ENCODE data around the gene PPDPF. TPM values are rescaled to one million over a fixed set of nuclear protein-coding genes. Genes with fewer than 3 reads are reported as not detected.

PPDPF gene
- total and polyA plus RNA-seq, 2 of the 8 experiments (the other 6 are each of a cell fraction or from before 2014, with no cell fraction given): 30.5 to 138 TPM

GRCh38 chr20:63491635-63492230, 28.8 kb upstream of the PPDPF start:
- no peaks in the 10 kb centered on the region for H3K79me1 ChIP-seq (ENCODE audit: low read depth, low read length)
- no peak overlapping the region for H3K4ac ChIP-seq (replicated peaks; ENCODE audit: insufficient read length, low read depth, low read length)
- no peak overlapping the region for H4K91ac ChIP-seq (replicated peaks; ENCODE audit: insufficient read length, low read length)
- peak overlapping the region; percentile 46 for H3K56ac ChIP-seq (replicated peaks; ENCODE audit: insufficient read length, low read depth, low read length)
- CTCF ChIA-PET (ENCODE audit: partially characterized antibody): no interaction called here
- peaks cover 16% of the 10 kb centered on the region; the same call in 1 of the 2 replicates for H3K23me2 ChIP-seq (ENCODE audit: low read depth, low read length)
- DNase-seq (ENCODE audit: low read depth in 1 of 2, low spot score in 2 of 2): no peak
- no peak for FAIRE-seq
- H2BK5ac ChIP-seq (ENCODE audit: low read depth, low read length): no peak overlapping the region
- POLR2A ChIA-PET (ENCODE audit: partially characterized antibody): no interaction called here
- H3K27me3 ChIP-seq (replicated peaks in 1 of 4; ENCODE audit: control insufficient read depth in 3 of 4, extremely low read depth in 1 of 4, insufficient read depth in 3 of 4, low read length in 3 of 4): peaks cover 0 to 28% (median 21%) of the 10 kb centered on the region in 4 experiments; a peak in 6 of 7 replicates
- 58 to 100% methylated on average over 1 to 4 of the region's 4 CpGs for WGBS, 2 experiments (ENCODE audit: extremely low coverage in 1 of 2, insufficient coverage in 1 of 2, insufficient read length in 1 of 2, insufficient replicate concordance in 2 of 2, low coverage in 1 of 2, low lambda C conversion rate in 2 of 2, missing lambda C conversion rate in 1 of 2)
- H2BK12ac ChIP-seq (ENCODE audit: low read depth, low read length): no peak overlapping the region
- no peak overlapping the region for H2AFZ ChIP-seq (ENCODE audit: low read length)
- no peak overlapping the region for H2BK20ac ChIP-seq (ENCODE audit: low read length)
- no peak overlapping the region for H3K27ac ChIP-seq (ENCODE audit: low read depth, low read length)
- H3K18ac ChIP-seq (ENCODE audit: extremely low read depth, low read length): no peak overlapping the region
- H4K8ac ChIP-seq (ENCODE audit: extremely low read depth, insufficient read depth, low read length): no peak overlapping the region
- H3K23ac ChIP-seq (ENCODE audit: insufficient read length): no peak overlapping the region
- no peak overlapping the region for H2BK15ac ChIP-seq (ENCODE audit: low read length)
- peaks cover 0 to 8% (median 1%) of the 10 kb centered on the region in 4 experiments; a peak in 5 of 8 replicates for H3K36me3 ChIP-seq (ENCODE audit: control insufficient read depth in 2 of 4, insufficient read depth in 4 of 4, low read length in 3 of 4)
- peaks cover 0 to 10% of the 10 kb centered on the region in 2 experiments for H4K20me1 ChIP-seq (replicated peaks in 1 of 2; ENCODE audit: control insufficient read depth in 1 of 2, insufficient read depth in 2 of 2, low read length in 2 of 2)
- no peaks in the 10 kb centered on the region for H3K9me3 ChIP-seq (ENCODE audit: insufficient read depth in 2 of 2, low read depth in 1 of 2, low read length in 1 of 2)
- H3K4me1 ChIP-seq (replicated peaks in 1 of 4; ENCODE audit: control insufficient read depth in 3 of 4, insufficient read depth in 4 of 4, low read length in 3 of 4): peaks cover 0 to 20% (median 9%) of the 10 kb centered on the region in 4 experiments; a peak in 5 of 7 replicates
- no peak overlapping the region for H3K9ac ChIP-seq (replicated peaks in 1 of 4; ENCODE audit: extremely low read depth in 1 of 4, low read depth in 3 of 4, low read length in 3 of 4)
- no peak overlapping the region for H3K14ac ChIP-seq (ENCODE audit: insufficient read length)
- H4K5ac ChIP-seq (ENCODE audit: insufficient read length, low read depth, low read length): no peak overlapping the region
- no peak overlapping the region for H2BK120ac ChIP-seq (replicated peaks; ENCODE audit: low read depth, low read length)
- H2AK5ac ChIP-seq (ENCODE audit: low read depth, low read length): no peak overlapping the region
- no peaks in the 10 kb centered on the region for H3K79me2 ChIP-seq (ENCODE audit: control insufficient read depth in 1 of 2, insufficient read depth in 2 of 2, low read length in 2 of 2)
- H3K4me2 ChIP-seq (ENCODE audit: insufficient read depth in 1 of 2, low read depth in 2 of 2, low read length in 2 of 2): no peak overlapping the region
- no peak overlapping the region for H3K4me3 ChIP-seq (ENCODE audit: extremely low read depth in 1 of 4, insufficient read depth in 2 of 4, low read depth in 3 of 4, low read length in 4 of 4)

All from H1 (cell line).